Measurements from ENCODE around the gene TTLL12.

TTLL12 gene

GRCh38 chr22:43212434-43212952 lies 25.6 kb upstream of the TTLL12 start:
- Histone ChIP-seq H4K20me1 (ENCODE audit: insufficient read depth, low read length) (no peaks in the 10 kb centered on the region), H3K9ac (ENCODE audit: low read length) (no peak overlapping the region), H3K79me2 (ENCODE audit: insufficient read depth, low read length) (no peaks in the 10 kb centered on the region), H3K4me1 (ENCODE audit: insufficient read depth, low read length, severe bottlenecking) (no peaks in the 10 kb centered on the region), H3K4me3 (ENCODE audit: low read depth, low read length, poor library complexity, severe bottlenecking) (no peak overlapping the region), H3K27me3 (ENCODE audit: insufficient read depth, low read length) (peaks cover 17% of the 10 kb centered on the region; the same call in 1 of the 2 replicates), H3K4me2 (ENCODE audit: low read length) (no peak overlapping the region), H3K9me2 (ENCODE audit: low read depth, low read length) (no peaks in the 10 kb centered on the region), H3K9me3 (ENCODE audit: low read length) (no peaks in the 10 kb centered on the region), H3K27ac (ENCODE audit: low read depth, low read length, poor library complexity, severe bottlenecking) (no peak overlapping the region), H3K36me3 (ENCODE audit: insufficient read depth, low read length) (no peaks in the 10 kb centered on the region), H3F3A (ENCODE audit: insufficient read depth, low read length) (no peaks in the 10 kb centered on the region), H2AFZ (ENCODE audit: low read length) (no peak overlapping the region)
- no peak for TF ChIP-seq EZH2 (IDR thresholded peaks at IDR 0.05; ENCODE audit: borderline replicate concordance, low read length)
- TF ChIP-seq, protein P1, sequence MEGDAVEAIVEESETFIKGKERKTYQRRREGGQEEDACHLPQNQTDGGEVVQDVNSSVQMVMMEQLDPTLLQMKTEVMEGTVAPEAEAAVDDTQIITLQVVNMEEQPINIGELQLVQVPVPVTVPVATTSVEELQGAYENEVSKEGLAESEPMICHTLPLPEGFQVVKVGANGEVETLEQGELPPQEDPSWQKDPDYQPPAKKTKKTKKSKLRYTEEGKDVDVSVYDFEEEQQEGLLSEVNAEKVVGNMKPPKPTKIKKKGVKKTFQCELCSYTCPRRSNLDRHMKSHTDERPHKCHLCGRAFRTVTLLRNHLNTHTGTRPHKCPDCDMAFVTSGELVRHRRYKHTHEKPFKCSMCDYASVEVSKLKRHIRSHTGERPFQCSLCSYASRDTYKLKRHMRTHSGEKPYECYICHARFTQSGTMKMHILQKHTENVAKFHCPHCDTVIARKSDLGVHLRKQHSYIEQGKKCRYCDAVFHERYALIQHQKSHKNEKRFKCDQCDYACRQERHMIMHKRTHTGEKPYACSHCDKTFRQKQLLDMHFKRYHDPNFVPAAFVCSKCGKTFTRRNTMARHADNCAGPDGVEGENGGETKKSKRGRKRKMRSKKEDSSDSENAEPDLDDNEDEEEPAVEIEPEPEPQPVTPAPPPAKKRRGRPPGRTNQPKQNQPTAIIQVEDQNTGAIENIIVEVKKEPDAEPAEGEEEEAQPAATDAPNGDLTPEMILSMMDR (IDR thresholded peaks at IDR 0.05; ENCODE audit: low read length): no peak

DNA sequence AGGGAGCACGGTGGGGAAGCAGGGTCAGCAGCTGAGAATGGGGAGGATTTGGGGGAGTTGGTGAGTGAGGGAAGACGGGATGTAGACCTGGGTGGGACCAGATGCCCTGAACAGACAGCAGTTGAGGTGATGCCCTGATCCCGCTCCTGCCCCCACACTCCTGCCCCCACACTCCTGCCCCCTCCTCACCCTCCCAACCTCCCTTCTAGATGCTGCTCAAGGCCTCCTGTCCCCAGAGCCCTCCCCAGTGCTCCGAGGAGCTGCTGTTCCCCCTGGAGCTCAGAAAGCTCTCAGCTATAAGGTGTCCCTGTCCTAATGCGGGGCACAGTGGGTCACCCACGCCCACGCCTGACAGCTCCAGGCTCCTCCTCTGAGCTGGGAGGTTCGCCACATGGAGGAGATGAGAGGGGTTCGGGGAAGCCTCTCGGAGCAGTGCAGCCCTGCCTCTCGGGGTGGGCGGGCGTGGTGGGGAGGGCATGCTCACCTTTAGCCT lies 25.1 kb upstream of the TTLL12 start:
- no peaks in the 10 kb centered on the region for H3K79me2 ChIP-seq (ENCODE audit: insufficient read depth, low read length)
- H3F3A ChIP-seq (ENCODE audit: insufficient read depth, low read length): no peaks in the 10 kb centered on the region
- no peaks in the 10 kb centered on the region for H4K20me1 ChIP-seq (ENCODE audit: insufficient read depth, low read length)
- no peaks in the 10 kb centered on the region for H3K4me1 ChIP-seq (ENCODE audit: insufficient read depth, low read length, severe bottlenecking)
- H3K4me2 ChIP-seq (ENCODE audit: low read length): no peak overlapping the region
- no peak overlapping the region for H3K27ac ChIP-seq (ENCODE audit: low read depth, low read length, poor library complexity, severe bottlenecking)
- TF ChIP-seq, protein P1 (IDR thresholded peaks at IDR 0.05; ENCODE audit: low read length): no peak
- TF ChIP-seq EZH2 (IDR thresholded peaks at IDR 0.05; ENCODE audit: borderline replicate concordance, low read length): no peak
- H3K27me3 ChIP-seq (ENCODE audit: insufficient read depth, low read length): peaks cover 17% of the 10 kb centered on the region; the same call in 1 of the 2 replicates
- no peak overlapping the region for H3K9ac ChIP-seq (ENCODE audit: low read length)
- no peak overlapping the region for H3K4me3 ChIP-seq (ENCODE audit: low read depth, low read length, poor library complexity, severe bottlenecking)
- H3K9me2 ChIP-seq (ENCODE audit: low read depth, low read length): no peaks in the 10 kb centered on the region
- no peaks in the 10 kb centered on the region for H3K36me3 ChIP-seq (ENCODE audit: insufficient read depth, low read length)
- no peaks in the 10 kb centered on the region for H3K9me3 ChIP-seq (ENCODE audit: low read length)
- H2AFZ ChIP-seq (ENCODE audit: low read length): no peak overlapping the region

GRCh38 chr22:43210631-43211515 lies 23.9 kb upstream of the TTLL12 start:
- no peak for TF ChIP-seq EZH2 (IDR thresholded peaks at IDR 0.05; ENCODE audit: borderline replicate concordance, low read length)
- TF ChIP-seq, protein P1 (IDR thresholded peaks at IDR 0.05; ENCODE audit: low read length): no peak
- H3K27me3 ChIP-seq (ENCODE audit: insufficient read depth, low read length): peaks cover 17% of the 10 kb centered on the region; the same call in 1 of the 2 replicates
- H3K27ac ChIP-seq (ENCODE audit: low read depth, low read length, poor library complexity, severe bottlenecking): no peak overlapping the region

More at GRCh38 chr22:43210631-43211515, 23.9 kb upstream of the TTLL12 start:
- Histone ChIP-seq H3K4me2 (ENCODE audit: low read length) (no peak overlapping the region), H3F3A (ENCODE audit: insufficient read depth, low read length) (no peaks in the 10 kb centered on the region), H2AFZ (ENCODE audit: low read length) (no peak overlapping the region), H4K20me1 (ENCODE audit: insufficient read depth, low read length) (no peaks in the 10 kb centered on the region), H3K36me3 (ENCODE audit: insufficient read depth, low read length) (no peaks in the 10 kb centered on the region), H3K79me2 (ENCODE audit: insufficient read depth, low read length) (no peaks in the 10 kb centered on the region), H3K9me2 (ENCODE audit: low read depth, low read length) (no peaks in the 10 kb centered on the region), H3K9ac (ENCODE audit: low read length) (no peak overlapping the region), H3K4me3 (ENCODE audit: low read depth, low read length, poor library complexity, severe bottlenecking) (no peak overlapping the region), H3K4me1 (ENCODE audit: insufficient read depth, low read length, severe bottlenecking) (no peaks in the 10 kb centered on the region), H3K9me3 (ENCODE audit: low read length) (no peaks in the 10 kb centered on the region)

Data from OCI-LY1 (cell line).